Natural killer cell treated with Interleukin-12 subunit alpha and Interleukin-12 subunit beta and Interleukin-15 and Interleukin-18, amount 100 ng/mL, for 72 hours (primary cell): Measurements from ENCODE around the gene DBNDD2. TPM values are rescaled to one million over a fixed set of nuclear protein-coding genes. Genes with fewer than 3 reads are reported as not detected.

Experiments
- ATAC-seq, 2 donors: fragments of 150-1000 bp; cut with Tn5 transposase in 1 of 2; sonication (Bioruptor Pico), chemical (Tn5 transposase) in 1 of 2; 2 replicates each; pipeline ENCODE4 v1.10.0; 2021
- DNase-seq: peaks from one replicate; pipeline ENCODE4 v3.0.0; 2022; ENCODE audit warnings: low spot score
- H3K27ac Mint-ChIP-seq, 2 donors: 1 replicate in 1 of 2; 2 replicates in 1 of 2; pipeline ENCODE4 v1.8.0; 2022; ENCODE audit warnings: mixed read lengths in 2 of 2, mild to moderate bottlenecking in 1 of 2, moderate library complexity in 1 of 2
- H3K27me3 Mint-ChIP-seq, 2 donors: 1 replicate in 1 of 2; 2 replicates in 1 of 2; pipeline ENCODE4 v1.8.0; 2022; ENCODE audit warnings: mixed read lengths in 2 of 2
- H3K36me3 Mint-ChIP-seq: one replicate; pipeline ENCODE4 v1.8.0; 2022; ENCODE audit warnings: mixed read lengths
- H3K4me1 Mint-ChIP-seq, 2 donors: 1 replicate in 1 of 2; 2 replicates in 1 of 2; pipeline ENCODE4 v1.8.0; 2022; ENCODE audit warnings: low read depth in 2 of 2, mixed read lengths in 2 of 2, mild to moderate bottlenecking in 1 of 2
- H3K4me3 Mint-ChIP-seq: one replicate; pipeline ENCODE4 v1.8.0; 2022; ENCODE audit warnings: mixed read lengths
- H3K9me3 Mint-ChIP-seq: 2 replicates; pipeline ENCODE4 v1.8.0; 2022; ENCODE audit warnings: mixed read lengths
- total RNA-seq, 2 donors: library from RNA; stranded (reverse); gene quantifications; one replicate each; pipeline ENCODE4 v1.2.3, GENCODE V29; 2022

DBNDD2 gene
- total RNA-seq, 2 donors from 2014 or later: 6.1 to 6.4 TPM

DNA sequence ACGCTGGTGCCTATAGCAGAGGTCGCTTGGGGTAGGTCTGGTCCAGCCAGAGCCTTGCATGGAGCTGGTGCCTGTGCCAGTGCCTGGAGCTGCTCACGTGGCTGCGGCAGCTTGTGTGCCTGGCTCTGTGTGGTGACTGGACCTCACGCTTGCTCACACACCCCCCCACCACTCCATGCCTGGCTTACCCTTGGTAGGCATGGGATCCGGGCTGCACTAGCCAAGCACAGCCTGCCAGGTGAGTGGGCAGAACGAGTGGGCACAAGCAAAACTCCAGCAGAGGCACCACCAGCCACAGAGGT, 13.0 kb upstream of the DBNDD2 start:
- no peak for DNase-seq
- H3K36me3 Mint-ChIP-seq: peaks cover 7% of the 10 kb centered on the region
- no peaks in the 10 kb centered on the region for H3K27me3 Mint-ChIP-seq
- peak in 1 of 2 donors; percentile 27 for ATAC-seq
- H3K4me1 Mint-ChIP-seq: no peaks in the 10 kb centered on the region
- H3K4me3 Mint-ChIP-seq: no peak overlapping the region
- H3K27ac Mint-ChIP-seq: no peak overlapping the region
- H3K9me3 Mint-ChIP-seq: peaks cover 5% of the 10 kb centered on the region

DNA sequence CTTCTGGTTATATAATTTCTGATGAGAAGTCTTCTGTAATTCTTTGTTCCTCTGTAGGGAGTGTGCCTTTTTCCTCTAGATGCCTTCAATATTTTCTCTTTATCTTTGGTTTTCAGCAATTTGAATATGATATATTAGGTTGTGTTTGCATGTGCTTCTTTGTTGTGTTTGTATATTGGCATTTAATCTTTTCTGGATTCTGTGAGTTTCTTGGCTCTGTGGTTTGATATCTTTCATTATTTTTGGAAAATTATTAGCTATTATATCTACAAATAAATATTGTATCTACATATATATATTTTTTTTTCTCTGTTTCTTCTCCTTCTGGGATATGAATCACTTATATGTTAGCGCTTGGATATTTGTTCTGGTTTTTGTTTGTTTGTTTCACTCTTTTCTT, 9.1 kb upstream of the DBNDD2 start:
- Mint-ChIP-seq H3K27ac (no peak overlapping the region), H3K4me1 (no peaks in the 10 kb centered on the region), H3K4me3 (no peak overlapping the region), H3K27me3 (no peaks in the 10 kb centered on the region), H3K9me3 (peaks cover 5% of the 10 kb centered on the region), H3K36me3 (peaks cover 15% of the 10 kb centered on the region)
- ATAC-seq (no peak), DNase-seq (no peak)

DNA sequence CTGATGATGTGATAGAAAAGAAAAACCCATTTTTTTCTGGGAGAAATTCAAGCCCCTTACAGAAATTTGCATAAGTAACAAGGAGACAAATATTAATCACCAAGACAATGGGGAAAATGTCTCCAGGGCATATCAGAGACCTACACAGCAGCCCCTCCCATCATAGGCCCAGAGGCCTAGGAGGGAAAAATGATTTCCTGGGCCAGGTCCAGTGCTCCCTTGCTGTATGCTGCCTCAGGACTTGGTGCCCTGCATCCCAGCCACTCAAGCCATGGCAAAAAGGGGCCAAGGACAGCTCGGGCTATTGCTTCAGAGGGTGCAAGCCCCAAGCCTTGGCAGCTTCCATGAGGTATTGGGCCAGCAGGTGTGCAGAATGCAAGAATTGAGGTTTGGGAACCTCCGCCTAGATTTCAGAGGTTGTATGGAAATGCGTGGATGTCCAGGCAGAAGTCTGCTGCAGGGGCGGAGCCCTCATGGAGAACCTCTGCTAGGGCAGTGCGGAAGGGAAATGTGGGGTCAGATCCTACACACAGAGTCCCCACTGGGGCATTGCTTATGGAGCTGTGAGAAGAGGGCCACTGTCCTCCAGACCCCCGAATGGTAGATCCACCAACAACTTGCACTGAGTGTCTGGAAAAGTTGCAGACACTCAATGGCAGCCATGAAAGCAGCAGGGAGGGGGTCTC, 7.6 kb upstream of the DBNDD2 start:
- Mint-ChIP-seq H3K27ac (no peak overlapping the region), H3K9me3 (peaks cover 5% of the 10 kb centered on the region), H3K27me3 (no peaks in the 10 kb centered on the region), H3K4me3 (no peak overlapping the region), H3K36me3 (peaks cover 15% of the 10 kb centered on the region), H3K4me1 (peaks cover 0 to 6% of the 10 kb centered on the region in 2 donors)
- no peak for DNase-seq
- ATAC-seq: no peak

DNA sequence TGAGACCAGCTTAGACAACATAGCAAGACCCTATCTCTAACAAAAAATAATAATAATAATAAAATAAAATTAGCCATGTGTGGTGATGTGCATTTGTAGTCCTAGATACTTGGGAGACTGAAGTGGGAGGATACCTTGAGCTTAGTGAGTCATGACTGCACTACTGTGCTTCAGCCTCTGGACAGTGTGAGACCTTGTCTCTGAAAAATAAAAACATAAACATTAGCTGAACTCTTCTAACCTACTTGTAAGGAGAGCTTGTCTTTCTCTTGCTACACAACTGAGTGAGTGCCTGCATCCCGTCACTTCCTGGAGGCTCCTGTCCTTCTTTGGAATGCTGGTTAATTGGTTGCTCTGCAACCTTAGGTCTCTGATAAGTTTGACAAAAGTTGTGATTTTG, 5.1 kb upstream of the DBNDD2 start:
- Mint-ChIP-seq H3K9me3 (peaks cover 5% of the 10 kb centered on the region), H3K4me3 (no peak overlapping the region), H3K4me1 (peaks cover 8 to 12% of the 10 kb centered on the region in 2 donors), H3K27me3 (no peaks in the 10 kb centered on the region), H3K36me3 (peaks cover 15% of the 10 kb centered on the region), H3K27ac (no peak overlapping the region)
- DNase-seq (no peak), ATAC-seq (no peak)

DNA sequence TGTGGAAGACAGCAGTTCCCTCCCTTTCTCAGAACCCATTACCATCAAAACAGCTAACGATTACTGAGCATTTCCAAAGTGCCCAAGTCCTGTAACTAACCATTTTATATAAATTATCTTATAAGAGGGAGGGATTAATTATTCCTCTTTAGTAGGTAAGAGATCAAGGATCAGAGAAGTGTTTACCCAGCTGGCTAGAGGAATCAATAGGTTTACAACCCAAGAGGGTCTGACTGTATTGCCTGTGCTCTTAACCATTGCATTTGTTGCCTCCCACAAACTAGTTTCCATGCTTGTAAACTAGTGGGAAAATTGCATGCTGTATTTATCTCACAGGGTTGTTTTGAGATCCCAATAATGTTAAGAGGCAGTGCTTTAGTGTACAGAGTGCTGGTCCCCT, 3.7 kb upstream of the DBNDD2 start:
- H3K27me3 Mint-ChIP-seq: no peaks in the 10 kb centered on the region
- peaks cover 5% of the 10 kb centered on the region for H3K9me3 Mint-ChIP-seq
- H3K4me1 Mint-ChIP-seq: peaks cover 8 to 12% of the 10 kb centered on the region in 2 donors

DNA sequence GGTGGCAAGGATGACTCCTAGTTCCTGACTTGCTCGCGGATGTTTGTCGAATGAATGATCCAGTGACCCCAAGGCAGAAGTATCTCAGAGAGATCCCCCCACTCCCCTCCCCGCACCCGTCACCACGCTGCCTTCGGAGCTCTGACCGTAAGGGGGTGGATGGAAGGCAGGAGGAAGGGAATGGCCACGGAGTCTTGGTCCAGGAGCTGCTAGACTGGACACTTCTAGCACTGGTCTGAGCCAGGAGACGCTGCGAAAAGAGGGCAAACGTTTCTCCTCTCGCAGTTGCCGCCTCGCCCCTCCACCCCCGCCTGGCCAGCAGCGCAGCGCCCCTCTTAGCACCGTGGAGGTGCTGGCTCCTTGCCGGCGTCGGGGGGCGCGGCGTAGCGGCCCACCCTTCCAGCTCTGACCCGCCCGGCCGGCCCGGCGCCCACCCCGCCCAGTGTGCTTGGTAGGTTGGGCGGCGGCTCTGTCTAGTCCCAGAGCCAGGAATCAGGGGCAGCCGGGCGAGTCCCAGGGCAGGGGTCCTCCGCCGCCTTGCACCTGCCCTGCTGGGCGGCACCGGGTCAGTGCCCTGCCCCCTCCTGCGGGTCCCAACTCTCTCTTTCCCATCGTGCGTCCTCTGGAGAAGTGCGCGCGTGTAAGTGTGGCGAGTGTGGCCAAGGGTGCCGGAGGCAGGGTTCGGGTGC, 2.4 kb upstream of the DBNDD2 start:
- H3K27me3 Mint-ChIP-seq: no peaks in the 10 kb centered on the region
- no peaks in the 10 kb centered on the region for H3K9me3 Mint-ChIP-seq
- peak; percentile 46 to 51 for ATAC-seq
- peak overlapping the region; percentile 73 for H3K4me3 Mint-ChIP-seq
- peaks cover 7% of the 10 kb centered on the region for H3K36me3 Mint-ChIP-seq
- H3K4me1 Mint-ChIP-seq: peaks cover 8 to 12% of the 10 kb centered on the region in 2 donors
- H3K27ac Mint-ChIP-seq: peak overlapping the region in 1 of 2 donors; percentile 47
- DNase-seq: no peak

More for the DNA sequence above, 3.7 kb upstream of the DBNDD2 start:
- ATAC-seq (no peak), DNase-seq (no peak)
- peak overlapping the region; percentile 73 for H3K4me3 Mint-ChIP-seq
- H3K36me3 Mint-ChIP-seq: peaks cover 15% of the 10 kb centered on the region
- H3K27ac Mint-ChIP-seq: peak overlapping the region in 1 of 2 donors; percentile 47

DNA sequence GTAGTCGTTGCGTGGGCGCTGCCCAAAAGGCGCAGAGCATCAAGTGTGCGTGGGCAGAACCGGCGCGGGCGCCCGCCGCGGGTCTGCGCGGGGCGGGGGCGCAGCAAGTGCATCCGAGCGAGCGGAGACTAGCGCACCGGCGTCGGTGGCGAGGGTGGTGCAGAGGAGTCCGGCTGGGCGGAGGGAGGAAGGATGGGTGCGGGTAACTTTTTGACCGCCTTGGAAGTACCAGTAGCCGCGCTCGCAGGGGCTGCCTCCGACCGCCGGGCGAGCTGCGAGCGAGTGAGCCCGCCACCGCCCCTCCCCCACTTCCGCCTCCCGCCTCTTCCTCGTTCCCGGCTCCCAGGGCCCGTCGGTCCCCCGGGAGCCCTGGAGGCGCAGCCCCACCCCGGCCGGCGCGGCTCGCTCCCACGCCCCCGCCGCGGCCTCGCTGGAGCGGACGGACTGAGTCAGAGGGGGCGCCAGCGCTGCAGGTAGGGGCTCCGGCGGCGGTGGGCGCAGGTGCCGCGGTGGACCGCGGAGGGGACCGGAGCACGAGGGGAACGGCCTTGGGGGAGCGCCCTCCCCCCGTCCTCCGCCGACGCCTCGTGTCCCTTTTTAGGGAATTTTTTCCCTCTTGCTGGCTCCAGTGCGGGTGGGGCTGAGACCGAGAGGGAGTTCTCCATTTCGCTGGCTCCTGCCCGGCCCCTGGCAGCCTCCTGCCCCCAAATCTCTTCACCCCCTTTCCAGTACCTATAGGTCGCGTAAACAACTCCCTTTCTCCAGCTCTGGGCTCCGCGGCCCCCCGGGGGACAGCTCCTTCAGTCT, 1.6 kb upstream of the DBNDD2 start:
- Mint-ChIP-seq H3K27me3 (no peaks in the 10 kb centered on the region), H3K4me1 (peaks cover 8 to 12% of the 10 kb centered on the region in 2 donors), H3K36me3 (peaks cover 7% of the 10 kb centered on the region), H3K4me3 (peak overlapping the region; percentile 49), H3K9me3 (no peaks in the 10 kb centered on the region), H3K27ac (no peak overlapping the region)
- ATAC-seq (peak; percentile 61 to 74), DNase-seq (peak; percentile 68)

DNA sequence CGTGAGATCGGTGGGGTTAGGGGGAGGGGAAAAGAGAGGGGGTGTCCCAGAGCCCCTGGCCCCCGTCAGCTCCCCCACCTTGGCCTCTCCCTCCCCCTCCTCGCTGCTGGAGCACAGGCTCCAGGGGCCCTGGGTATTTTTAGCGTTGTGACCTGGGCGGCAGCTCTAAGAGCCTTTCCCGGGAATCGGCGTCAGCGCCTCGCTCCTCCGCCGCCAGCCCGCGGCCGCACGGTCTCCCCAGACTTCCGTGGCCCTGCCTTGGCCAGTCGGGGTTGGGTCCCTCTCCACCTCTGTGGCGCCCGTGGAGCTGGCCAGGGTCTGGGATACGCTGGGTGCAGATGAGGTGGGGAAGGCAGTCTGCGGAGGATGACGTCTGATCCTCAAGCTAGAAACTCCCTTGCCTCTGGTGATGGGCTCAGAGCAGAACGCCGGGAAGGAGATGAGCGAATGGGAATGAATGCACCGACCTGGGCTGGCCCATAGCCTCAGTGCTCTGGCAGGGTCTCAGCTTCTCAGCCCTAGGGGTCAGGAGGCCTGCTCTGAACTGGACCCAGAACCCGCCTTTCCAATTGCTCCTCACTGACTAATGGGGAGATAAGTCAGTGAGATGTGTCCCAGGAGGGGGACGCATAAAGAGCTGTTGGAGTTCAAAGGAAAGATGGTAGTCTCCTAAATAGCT, 883 bp upstream of the DBNDD2 start:
- Mint-ChIP-seq H3K4me3 (peak overlapping the region; percentile 49), H3K27ac (no peak overlapping the region), H3K36me3 (peaks cover under 1% of the 10 kb centered on the region), H3K4me1 (peaks cover 8 to 12% of the 10 kb centered on the region in 2 donors), H3K27me3 (no peaks in the 10 kb centered on the region), H3K9me3 (no peaks in the 10 kb centered on the region)
- ATAC-seq (no peak), DNase-seq (no peak)

DNA sequence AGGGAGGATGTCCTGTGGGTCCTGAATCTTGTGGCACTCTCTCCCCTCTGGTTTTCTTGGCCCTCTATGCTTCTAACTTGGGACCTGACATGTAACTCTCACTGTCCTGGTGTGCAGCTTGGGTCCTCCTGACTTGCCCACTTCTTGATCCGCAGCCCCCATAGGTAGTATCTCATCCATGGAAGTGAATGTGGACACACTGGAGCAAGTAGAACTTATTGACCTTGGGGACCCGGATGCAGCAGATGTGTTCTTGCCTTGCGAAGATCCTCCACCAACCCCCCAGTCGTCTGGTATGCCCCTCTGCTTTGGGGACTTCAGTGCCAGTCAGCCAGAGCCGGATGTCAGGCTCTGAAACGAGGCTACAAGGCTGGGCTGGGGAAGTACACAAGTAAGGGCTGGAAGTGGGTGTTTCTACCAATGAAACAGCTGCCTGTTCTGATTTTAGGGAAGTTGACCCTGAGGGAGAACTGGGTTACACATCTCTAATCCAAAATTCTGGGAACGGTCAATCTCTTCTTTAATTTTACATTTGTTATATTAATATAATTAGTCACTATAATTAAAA, 641 bp downstream of the DBNDD2 start:
- no peak overlapping the region for H3K4me3 Mint-ChIP-seq
- DNase-seq (no peak), ATAC-seq (no peak)
- H3K27ac Mint-ChIP-seq: no peak overlapping the region
- peaks cover 8 to 12% of the 10 kb centered on the region in 2 donors for H3K4me1 Mint-ChIP-seq
- no peaks in the 10 kb centered on the region for H3K9me3 Mint-ChIP-seq
- H3K36me3 Mint-ChIP-seq: no peaks in the 10 kb centered on the region
- no peaks in the 10 kb centered on the region for H3K27me3 Mint-ChIP-seq

DNA sequence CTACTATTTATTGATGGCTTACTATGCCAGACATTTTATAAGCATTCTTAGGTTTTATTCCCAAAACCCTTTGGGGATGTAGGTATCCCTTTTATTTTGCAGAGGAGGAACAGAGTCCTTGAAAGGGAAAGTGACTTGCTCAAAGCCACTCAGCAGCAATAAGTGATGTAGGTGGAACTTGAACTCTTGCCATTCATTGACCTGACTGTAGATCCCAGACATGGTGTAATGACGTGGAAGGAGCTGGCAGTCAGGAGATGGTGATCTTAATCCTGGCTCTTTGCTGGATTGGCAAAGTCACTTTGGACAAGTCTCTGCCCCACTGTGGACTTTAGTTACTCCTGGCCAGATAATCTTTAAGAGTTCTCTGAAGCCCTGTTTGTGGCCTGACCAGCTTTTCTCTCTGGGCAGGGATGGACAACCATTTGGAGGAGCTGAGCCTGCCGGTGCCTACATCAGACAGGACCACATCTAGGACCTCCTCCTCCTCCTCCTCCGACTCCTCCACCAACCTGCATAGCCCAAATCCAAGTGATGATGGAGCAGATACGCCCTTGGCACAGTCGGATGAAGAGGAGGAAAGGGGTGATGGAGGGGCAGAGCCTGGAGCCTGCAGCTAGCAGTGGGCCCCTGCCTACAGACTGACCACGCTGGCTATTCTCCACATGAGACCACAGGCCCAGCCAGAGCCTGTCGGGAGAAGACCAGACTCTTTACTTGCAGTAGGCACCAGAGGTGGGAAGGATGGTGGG, 1.6 kb downstream of the DBNDD2 start:
- Mint-ChIP-seq H3K27ac (no peak overlapping the region), H3K27me3 (no peaks in the 10 kb centered on the region)
- ATAC-seq: no peak

DNA sequence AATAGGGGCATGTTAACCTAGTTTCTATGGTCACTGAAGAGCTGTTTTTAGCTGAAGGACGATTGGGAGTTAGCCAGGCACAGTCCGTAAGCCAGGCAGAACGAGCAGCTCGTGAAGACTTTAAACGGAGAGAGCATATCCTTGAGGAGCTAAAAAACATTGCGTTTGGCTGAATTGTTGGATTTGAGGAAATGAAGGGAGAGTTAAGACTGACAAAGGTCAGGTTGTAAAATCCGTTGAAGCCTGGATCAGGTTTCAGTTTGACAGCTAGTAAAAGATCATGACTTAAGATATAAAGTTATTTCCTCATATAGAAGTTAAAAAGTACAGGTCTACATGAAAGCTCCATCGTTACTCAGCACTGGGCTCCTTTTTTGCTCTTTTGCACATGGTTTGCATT, 2.8 kb downstream of the DBNDD2 start:
- H3K4me3 Mint-ChIP-seq: no peak overlapping the region
- H3K27me3 Mint-ChIP-seq: no peaks in the 10 kb centered on the region
- peaks cover 16% of the 10 kb centered on the region in 2 donors for H3K4me1 Mint-ChIP-seq
- DNase-seq (no peak), ATAC-seq (no peak)
- H3K36me3 Mint-ChIP-seq: no peaks in the 10 kb centered on the region
- no peaks in the 10 kb centered on the region for H3K9me3 Mint-ChIP-seq
- H3K27ac Mint-ChIP-seq: no peak overlapping the region

More for the DNA sequence above, 1.6 kb downstream of the DBNDD2 start:
- DNase-seq: no peak
- peaks cover 8 to 15% of the 10 kb centered on the region in 2 donors for H3K4me1 Mint-ChIP-seq
- no peak overlapping the region for H3K4me3 Mint-ChIP-seq
- H3K9me3 Mint-ChIP-seq: no peaks in the 10 kb centered on the region
- no peaks in the 10 kb centered on the region for H3K36me3 Mint-ChIP-seq

DNA sequence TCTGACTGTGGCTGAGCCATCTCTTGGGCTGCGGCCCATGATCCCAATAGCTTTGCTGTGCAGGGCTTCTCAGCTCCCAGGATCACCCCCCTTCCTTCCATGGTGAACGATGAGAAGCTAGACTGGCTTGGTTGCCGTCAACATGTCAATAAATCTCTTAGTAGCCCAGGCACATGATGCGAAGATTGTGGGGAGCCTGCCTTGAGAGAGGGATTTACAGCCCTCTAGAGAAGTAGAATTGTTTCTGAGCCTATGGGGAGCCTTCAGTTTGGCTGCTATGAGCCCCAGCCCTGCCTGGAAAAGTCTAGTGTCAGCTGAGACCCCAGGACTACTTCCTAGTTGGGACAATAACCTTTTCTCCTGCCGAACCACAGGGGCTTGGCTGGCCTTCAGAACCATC, 4.6 kb downstream of the DBNDD2 start:
- DNase-seq (no peak), ATAC-seq (no peak)
- no peak overlapping the region for H3K27ac Mint-ChIP-seq
- H3K27me3 Mint-ChIP-seq: no peaks in the 10 kb centered on the region
- H3K36me3 Mint-ChIP-seq: no peaks in the 10 kb centered on the region
- H3K4me1 Mint-ChIP-seq: peaks cover 20 to 23% of the 10 kb centered on the region in 2 donors
- no peak overlapping the region for H3K4me3 Mint-ChIP-seq
- no peaks in the 10 kb centered on the region for H3K9me3 Mint-ChIP-seq

DNA sequence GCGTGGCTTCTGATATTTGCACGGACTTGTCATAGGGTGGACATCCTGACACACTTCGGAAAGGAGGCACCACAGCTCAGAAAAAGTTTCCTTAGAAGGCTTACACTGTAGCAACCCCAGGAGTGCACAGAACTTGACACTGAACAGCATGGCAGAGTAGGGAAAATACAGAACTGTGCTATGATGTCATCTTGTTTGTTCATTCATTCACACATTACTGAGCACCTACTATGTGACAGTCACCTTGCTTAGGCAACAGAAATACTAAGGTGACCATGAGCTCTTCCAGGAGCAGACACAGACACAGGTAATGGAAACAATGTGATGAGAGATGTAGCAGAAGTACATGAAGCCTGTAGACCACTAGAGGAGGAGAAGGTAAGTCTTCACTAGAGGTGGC, 5.4 kb downstream of the DBNDD2 start:
- no peak overlapping the region for H3K4me3 Mint-ChIP-seq
- H3K27me3 Mint-ChIP-seq: no peaks in the 10 kb centered on the region

More for the DNA sequence above, 5.4 kb downstream of the DBNDD2 start:
- Mint-ChIP-seq H3K9me3 (no peaks in the 10 kb centered on the region), H3K36me3 (peaks cover 4% of the 10 kb centered on the region), H3K4me1 (peaks cover 26 to 28% of the 10 kb centered on the region in 2 donors), H3K27ac (no peak overlapping the region)
- ATAC-seq (no peak), DNase-seq (no peak)
